NCI-H187 treated with DMSO at 0.1 percent for 48 hours (cell line): ENCODE measurements around the gene VPS72.
"Not testable (repeated sequence)": the region's sequence is repeated elsewhere in the genome, so short reads cannot be mapped to it uniquely, and the experiment has no call there.

Experiments used
- DNase-seq: peaks from one replicate; lab custom pipeline; 2025; lab: John Stamatoyannopoulos, UW

Gene VPS72

GRCh38 chr1:151189637-151190445 is at the start of gene VPS72:
Gene VPS72 (minus strand): TSS chr1:151190197. CDS start chr1:151190121, 76 bp downstream.
- DNase-seq = peak; percentile 96

- no peak for DNase-seq
Measured at GRCh38 chr1:151238467-151238739, 48.4 kb upstream of the VPS72 start.

- DNase-seq = no peak
Measured at GRCh38 chr1:151237678-151238466, 47.9 kb upstream of the VPS72 start.

- DNase-seq = no peak
Measured at GRCh38 chr1:151235235-151235634, 45.2 kb upstream of the VPS72 start.

GRCh38 chr1:151222130-151222529 is 32.1 kb upstream of the VPS72 start:
- DNase-seq = no peak

- no peak for DNase-seq
Measured at GRCh38 chr1:151221616-151222015, 31.6 kb upstream of the VPS72 start.

GRCh38 chr1:151213560-151213959 is 23.6 kb upstream of the VPS72 start:
- DNase-seq = no peak

- DNase-seq = no peak
Measured at GRCh38 chr1:151211972-151212705, 22.1 kb upstream of the VPS72 start.

GRCh38 chr1:151210830-151211229 is 20.8 kb upstream of the VPS72 start:
- no peak for DNase-seq

GRCh38 chr1:151205381-151205965 is 15.5 kb upstream of the VPS72 start:
- not testable (repeated sequence) for DNase-seq

- no peak for DNase-seq
Measured at GRCh38 chr1:151199873-151200581, 10.0 kb upstream of the VPS72 start.

GRCh38 chr1:151198254-151199127 is 8.5 kb upstream of the VPS72 start, which contains the start of gene PIP5K1A:
Gene PIP5K1A (plus strand): TSS chr1:151198552. CDS start chr1:151198997, 445 bp downstream.
- DNase-seq = peak; percentile 100

- DNase-seq = no peak
Measured at GRCh38 chr1:151197863-151198253, 7.9 kb upstream of the VPS72 start.

GRCh38 chr1:151196292-151196800 is 6.3 kb upstream of the VPS72 start:
- DNase-seq = peak; percentile 93

GRCh38 chr1:151194894-151195594 is 5.0 kb upstream of the VPS72 start:
- DNase-seq = not testable (repeated sequence)

GRCh38 chr1:151193856-151194255 is 3.9 kb upstream of the VPS72 start:
- DNase-seq = no peak

- DNase-seq = no peak
Measured at GRCh38 chr1:151193304-151193703, 3.3 kb upstream of the VPS72 start.

- no peak for DNase-seq
Measured at GRCh38 chr1:151192047-151192446, 2.0 kb upstream of the VPS72 start.

GRCh38 chr1:151188667-151189066 is 1.3 kb downstream of the VPS72 start:
- not testable (repeated sequence) for DNase-seq

- DNase-seq = no peak
Measured at GRCh38 chr1:151187205-151187604, 2.8 kb downstream of the VPS72 start.
